Measurements from ENCODE around the gene IGSF9B. TPM values are rescaled to one million over a fixed set of nuclear protein-coding genes. Genes with fewer than 3 reads are reported as not detected.

The IGSF9B gene
- total RNA-seq, 1 experiment from 2014 or later: not detected

- Histone ChIP-seq H3F3A (ENCODE audit: insufficient read depth, low read depth) (no peaks in the 10 kb centered on the region), H4K20me1 (ENCODE audit: insufficient read depth) (no peaks in the 10 kb centered on the region), H3K4me1 (replicated peaks; ENCODE audit: insufficient read depth) (no peaks in the 10 kb centered on the region), H3K4me3 (no peak overlapping the region), H3K27me3 (ENCODE audit: insufficient read depth, low read depth) (peaks cover 92% of the 10 kb centered on the region), H3K79me2 (ENCODE audit: low read depth) (no peaks in the 10 kb centered on the region), H3K27ac (no peak overlapping the region), H3K9me3 (ENCODE audit: insufficient read depth, low read depth) (no peaks in the 10 kb centered on the region), H3K9me2 (ENCODE audit: insufficient read depth) (no peaks in the 10 kb centered on the region), H3K36me3 (ENCODE audit: low read depth) (no peaks in the 10 kb centered on the region), H2AFZ (no peak overlapping the region), H3K4me2 (no peak overlapping the region)
- TF ChIP-seq CTCF (conservative IDR thresholded peaks at IDR 0.05) (no peak), EZH2 (IDR thresholded peaks at IDR 0.05; ENCODE audit: low read depth) (no peak)
- CTCF ChIA-PET: no interaction called here
- no peak for DNase-seq
- POLR2A ChIA-PET (ENCODE audit: unreplicated experiment): no interaction called here
- BruUV-seq (replicated peaks): no TSS peak
- intact Hi-C loops (cut with micrococcal nuclease; ENCODE audit: unreplicated experiment): no loop called here
Measured at GRCh38 chr11:133930767-133931448, 25.9 kb downstream of the IGSF9B start.

DNA sequence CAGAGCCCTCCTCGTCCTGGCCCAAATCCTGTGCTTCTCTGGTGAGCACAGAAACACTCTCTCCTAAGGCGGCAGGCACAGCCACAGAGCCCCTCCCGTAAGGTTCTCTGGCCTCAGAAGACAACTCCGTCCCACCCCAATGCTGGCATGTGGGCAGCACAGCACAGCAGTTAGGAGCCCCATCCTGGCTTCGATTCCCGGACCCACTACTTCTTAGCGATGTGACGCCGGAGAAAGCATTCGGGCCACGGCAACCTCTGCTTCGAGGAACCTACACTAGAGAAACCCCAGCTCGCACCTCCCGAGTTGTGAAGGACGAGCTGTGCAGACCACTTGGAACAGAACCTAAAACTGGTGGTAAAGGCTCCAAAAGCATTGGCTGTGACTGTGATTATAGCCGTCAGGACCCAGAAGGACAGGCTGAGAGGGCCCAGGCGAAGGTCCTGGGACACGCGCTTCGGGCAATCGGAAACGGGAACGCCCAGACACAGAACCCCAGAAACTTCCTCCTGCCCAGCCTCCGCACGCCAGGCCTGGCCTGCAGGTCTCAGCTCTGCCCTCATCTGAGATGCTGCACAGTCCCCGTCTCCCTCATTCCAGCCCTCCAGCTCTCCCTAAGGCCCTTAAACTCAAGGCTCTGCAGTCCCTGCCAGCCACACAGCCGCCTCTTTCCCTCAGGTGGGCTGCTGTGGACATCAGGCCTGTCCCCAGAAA lies 26.6 kb downstream of the IGSF9B start:
- ChIA-PET POLR2A (ENCODE audit: unreplicated experiment) (no interaction called here), CTCF (no interaction called here)
- Histone ChIP-seq H3K9me2 (ENCODE audit: insufficient read depth) (no peaks in the 10 kb centered on the region), H4K20me1 (ENCODE audit: insufficient read depth) (no peaks in the 10 kb centered on the region), H2AFZ (no peak overlapping the region), H3K36me3 (ENCODE audit: low read depth) (no peaks in the 10 kb centered on the region), H3K4me1 (replicated peaks; ENCODE audit: insufficient read depth) (no peaks in the 10 kb centered on the region), H3K4me2 (no peak overlapping the region), H3K4me3 (no peak overlapping the region), H3K27ac (no peak overlapping the region), H3F3A (ENCODE audit: insufficient read depth, low read depth) (no peaks in the 10 kb centered on the region), H3K27me3 (ENCODE audit: insufficient read depth, low read depth) (peaks cover 92% of the 10 kb centered on the region), H3K79me2 (ENCODE audit: low read depth) (no peaks in the 10 kb centered on the region), H3K9me3 (ENCODE audit: insufficient read depth, low read depth) (no peaks in the 10 kb centered on the region)
- TF ChIP-seq CTCF (conservative IDR thresholded peaks at IDR 0.05) (no peak), EZH2 (IDR thresholded peaks at IDR 0.05; ENCODE audit: low read depth) (no peak)
- intact Hi-C loops (cut with micrococcal nuclease; ENCODE audit: unreplicated experiment): no loop called here
- no TSS peak for BruUV-seq (replicated peaks)
- DNase-seq: no peak

GRCh38 chr11:133929401-133930052 lies 27.2 kb downstream of the IGSF9B start:
- Histone ChIP-seq H3F3A (ENCODE audit: insufficient read depth, low read depth) (no peaks in the 10 kb centered on the region), H3K4me2 (no peak overlapping the region), H3K27ac (no peak overlapping the region), H3K79me2 (ENCODE audit: low read depth) (no peaks in the 10 kb centered on the region), H3K9me2 (ENCODE audit: insufficient read depth) (no peaks in the 10 kb centered on the region), H2AFZ (no peak overlapping the region), H3K9me3 (ENCODE audit: insufficient read depth, low read depth) (no peaks in the 10 kb centered on the region), H3K4me1 (replicated peaks; ENCODE audit: insufficient read depth) (no peaks in the 10 kb centered on the region), H3K36me3 (ENCODE audit: low read depth) (no peaks in the 10 kb centered on the region), H3K4me3 (no peak overlapping the region), H4K20me1 (ENCODE audit: insufficient read depth) (no peaks in the 10 kb centered on the region), H3K27me3 (ENCODE audit: insufficient read depth, low read depth) (peaks cover 91% of the 10 kb centered on the region)
- DNase-seq: no peak
- ChIA-PET CTCF (no interaction called here), POLR2A (ENCODE audit: unreplicated experiment) (no interaction called here)
- intact Hi-C loops (cut with micrococcal nuclease; ENCODE audit: unreplicated experiment): loop anchor here (5.0 kb wide), 1 partner anchor 218 kb away; no protein-coding TSS in a partner anchor
- TF ChIP-seq EZH2 (IDR thresholded peaks at IDR 0.05; ENCODE audit: low read depth): no peak
- no peak for TF ChIP-seq CTCF (conservative IDR thresholded peaks at IDR 0.05)
- BruUV-seq (replicated peaks): no TSS peak

Measured in PC-9 (cell line).